GM19025 (cell line): ENCODE data around the gene CDY1B.
"Not testable (repeated sequence)": the region's sequence is repeated elsewhere in the genome, so short reads cannot be mapped to it uniquely, and the experiment has no call there.

ENCODE experiments used
- ATAC-seq: cut with Tn5 transposase; IDR thresholded peaks from one replicate; pipeline ENCODE4 v1.9.1; 2021; ENCODE audit warnings: mild to moderate bottlenecking, low read depth, moderate library complexity; ENCODE audit not compliant: unreplicated experiment

Gene CDY1B

GRCh38 chrY:24047919-24048318 lies at the start of gene CDY1B:
Gene CDY1B (minus strand): TSS chrY:24048019. CDS start chrY:24047688, 331 bp downstream.
- not testable (repeated sequence) for ATAC-seq

- ATAC-seq: not testable (repeated sequence)
These were observed 1.7 kb upstream of the CDY1B start for GRCh38 chrY:24049525-24049924.

- ATAC-seq: not testable (repeated sequence)
These were observed 4.6 kb downstream of the CDY1B start for GRCh38 chrY:24043209-24043608.

- not testable (repeated sequence) for ATAC-seq
These were observed 8.7 kb downstream of the CDY1B start for GRCh38 chrY:24039008-24039718.

- not testable (repeated sequence) for ATAC-seq
These were observed 21.4 kb downstream of the CDY1B start for GRCh38 chrY:24026212-24027103.
